KG1 (cell line): ENCODE data around the gene S1PR4.

Source experiments
- DNase-seq: peaks from one replicate; lab custom pipeline; 2025; lab: John Stamatoyannopoulos, UW

Gene S1PR4

GRCh38 chr19:3222709-3223108 lies 44.1 kb downstream of the S1PR4 start:
- DNase-seq: no peak

GRCh38 chr19:3224346-3225168 lies 46.0 kb downstream of the S1PR4 start, which contains the start of gene CELF5:
TSS of gene CELF5 (plus strand) at chr19:3224661. CDS start at chr19:3224740, 79 bp downstream.
- no peak for DNase-seq

GRCh38 chr19:3225169-3225485 lies 46.6 kb downstream of the S1PR4 start:
- DNase-seq: no peak

DNA sequence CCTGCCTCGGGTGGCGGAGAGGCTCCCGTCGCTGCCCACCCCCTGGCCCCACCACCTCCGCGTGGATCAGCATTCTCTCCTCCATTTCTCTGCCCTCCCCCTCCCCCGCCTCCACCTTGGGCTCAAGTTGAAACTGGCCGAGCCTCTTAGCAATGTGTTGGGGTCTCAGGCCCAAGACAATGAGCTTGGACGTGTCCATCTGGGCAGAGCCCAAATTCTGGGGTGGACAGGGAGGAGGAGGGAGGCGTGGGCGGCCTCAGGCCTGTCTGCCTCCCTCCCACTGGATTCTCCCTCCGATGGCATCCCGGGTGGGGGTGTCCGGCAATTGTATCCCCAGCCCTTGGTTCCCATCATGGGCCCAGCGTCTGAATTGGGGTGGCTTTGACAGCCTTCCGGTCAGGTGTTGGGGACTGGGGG lies 47.1 kb downstream of the S1PR4 start:
- no peak for DNase-seq

GRCh38 chr19:3227054-3227626 lies 48.6 kb downstream of the S1PR4 start:
- DNase-seq: no peak

GRCh38 chr19:3229346-3229743 lies 50.8 kb downstream of the S1PR4 start:
- no peak for DNase-seq
